ENCODE data around the gene MAMSTR. TPM values are rescaled to one million over a fixed set of nuclear protein-coding genes. Genes with fewer than 3 reads are reported as not detected.
A peak's percentile ranks its signal among the peaks of the same experiment; 100 is the strongest.

Gene MAMSTR
- total RNA-seq, 1 experiment from 2014 or later = 1.9 TPM

- Mint-ChIP-seq H3K27me3 (ENCODE audit: insufficient read depth, unreplicated experiment) (no peaks in the 10 kb centered on the region), H3K4me3 (ENCODE audit: unreplicated experiment) (peak overlapping the region; percentile 89), H3K4me1 (ENCODE audit: low read depth, unreplicated experiment) (peaks cover 35% of the 10 kb centered on the region), H3K27ac (ENCODE audit: unreplicated experiment) (no peak overlapping the region), H3K9me3 (ENCODE audit: unreplicated experiment) (no peaks in the 10 kb centered on the region), H3K36me3 (ENCODE audit: insufficient read depth, unreplicated experiment) (peaks cover 55% of the 10 kb centered on the region)
- H3K27me3 ChIP-seq (replicated peaks; ENCODE audit: control insufficient read depth, insufficient read depth, low read length) = no peaks in the 10 kb centered on the region
- no peak overlapping the region for H3K4me3 ChIP-seq (ENCODE audit: low read depth, low read length)
- DNase-seq = no peak
- intact Hi-C loops (cut with micrococcal nuclease; ENCODE audit: unreplicated experiment) = no loop called here
- H3K9me3 ChIP-seq = no peaks in the 10 kb centered on the region
- no peaks in the 10 kb centered on the region for H3K36me3 ChIP-seq (ENCODE audit: control insufficient read depth, insufficient read depth, low read length)
- BruUV-seq (replicated peaks) = no TSS peak
- H3K4me1 ChIP-seq = peaks cover 27% of the 10 kb centered on the region
- TF ChIP-seq, protein P1, sequence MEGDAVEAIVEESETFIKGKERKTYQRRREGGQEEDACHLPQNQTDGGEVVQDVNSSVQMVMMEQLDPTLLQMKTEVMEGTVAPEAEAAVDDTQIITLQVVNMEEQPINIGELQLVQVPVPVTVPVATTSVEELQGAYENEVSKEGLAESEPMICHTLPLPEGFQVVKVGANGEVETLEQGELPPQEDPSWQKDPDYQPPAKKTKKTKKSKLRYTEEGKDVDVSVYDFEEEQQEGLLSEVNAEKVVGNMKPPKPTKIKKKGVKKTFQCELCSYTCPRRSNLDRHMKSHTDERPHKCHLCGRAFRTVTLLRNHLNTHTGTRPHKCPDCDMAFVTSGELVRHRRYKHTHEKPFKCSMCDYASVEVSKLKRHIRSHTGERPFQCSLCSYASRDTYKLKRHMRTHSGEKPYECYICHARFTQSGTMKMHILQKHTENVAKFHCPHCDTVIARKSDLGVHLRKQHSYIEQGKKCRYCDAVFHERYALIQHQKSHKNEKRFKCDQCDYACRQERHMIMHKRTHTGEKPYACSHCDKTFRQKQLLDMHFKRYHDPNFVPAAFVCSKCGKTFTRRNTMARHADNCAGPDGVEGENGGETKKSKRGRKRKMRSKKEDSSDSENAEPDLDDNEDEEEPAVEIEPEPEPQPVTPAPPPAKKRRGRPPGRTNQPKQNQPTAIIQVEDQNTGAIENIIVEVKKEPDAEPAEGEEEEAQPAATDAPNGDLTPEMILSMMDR (IDR thresholded peaks at IDR 0.05; ENCODE audit: insufficient read depth in 1 of 2, low read depth in 1 of 2, low read length in 1 of 2, severe bottlenecking in 1 of 2, unreplicated experiment in 1 of 2) = no peak
- ChIA-PET POLR2A (no interaction called here), CTCF (interaction anchor here (0.6 kb wide), 1 partner anchor 22 kb away, joined by 3 read pairs; no protein-coding TSS in a partner anchor)
These were observed 31.4 kb upstream of the MAMSTR start for GRCh38 chr19:48750771-48751504.

GRCh38 chr19:48750351-48750750, 30.8 kb upstream of the MAMSTR start:
- no peaks in the 10 kb centered on the region for H3K27me3 ChIP-seq (replicated peaks; ENCODE audit: control insufficient read depth, insufficient read depth, low read length)
- H3K9me3 Mint-ChIP-seq (ENCODE audit: unreplicated experiment) = no peaks in the 10 kb centered on the region
- H3K4me1 Mint-ChIP-seq (ENCODE audit: low read depth, unreplicated experiment) = peaks cover 32% of the 10 kb centered on the region
- no TSS peak for BruUV-seq (replicated peaks)
- H3K4me1 ChIP-seq = peaks cover 22% of the 10 kb centered on the region
- no peak overlapping the region for H3K27ac Mint-ChIP-seq (ENCODE audit: unreplicated experiment)
- no peaks in the 10 kb centered on the region for H3K36me3 ChIP-seq (ENCODE audit: control insufficient read depth, insufficient read depth, low read length)
- CTCF ChIA-PET = interaction anchor here (0.6 kb wide), 1 partner anchor 22 kb away, joined by 3 read pairs; no protein-coding TSS in a partner anchor
- no peak overlapping the region for H3K4me3 ChIP-seq (ENCODE audit: low read depth, low read length)
- no peaks in the 10 kb centered on the region for H3K27me3 Mint-ChIP-seq (ENCODE audit: insufficient read depth, unreplicated experiment)
- H3K36me3 Mint-ChIP-seq (ENCODE audit: insufficient read depth, unreplicated experiment) = peaks cover 50% of the 10 kb centered on the region
- TF ChIP-seq, protein P1 (IDR thresholded peaks at IDR 0.05; ENCODE audit: insufficient read depth in 1 of 2, low read depth in 1 of 2, low read length in 1 of 2, severe bottlenecking in 1 of 2, unreplicated experiment in 1 of 2) = no peak
- no peaks in the 10 kb centered on the region for H3K9me3 ChIP-seq
- H3K4me3 Mint-ChIP-seq (ENCODE audit: unreplicated experiment) = peak overlapping the region; percentile 89
- POLR2A ChIA-PET = no interaction called here
- no peak for DNase-seq
- intact Hi-C loops (cut with micrococcal nuclease; ENCODE audit: unreplicated experiment) = no loop called here

- no peaks in the 10 kb centered on the region for H3K27me3 ChIP-seq (replicated peaks; ENCODE audit: control insufficient read depth, insufficient read depth, low read length)
- peak overlapping the region; percentile 89 for H3K4me3 Mint-ChIP-seq (ENCODE audit: unreplicated experiment)
- H3K27ac Mint-ChIP-seq (ENCODE audit: unreplicated experiment) = no peak overlapping the region
These were observed 30.2 kb upstream of the MAMSTR start for GRCh38 chr19:48749571-48750198.

More at GRCh38 chr19:48749571-48750198, 30.2 kb upstream of the MAMSTR start:
- H3K27me3 Mint-ChIP-seq (ENCODE audit: insufficient read depth, unreplicated experiment) = no peaks in the 10 kb centered on the region
- H3K4me1 Mint-ChIP-seq (ENCODE audit: low read depth, unreplicated experiment) = peaks cover 26% of the 10 kb centered on the region
- no peaks in the 10 kb centered on the region for H3K9me3 Mint-ChIP-seq (ENCODE audit: unreplicated experiment)
- peaks cover 50% of the 10 kb centered on the region for H3K36me3 Mint-ChIP-seq (ENCODE audit: insufficient read depth, unreplicated experiment)
- Histone ChIP-seq H3K4me1 (peaks cover 15% of the 10 kb centered on the region), H3K4me3 (ENCODE audit: low read depth, low read length) (no peak overlapping the region), H3K9me3 (no peaks in the 10 kb centered on the region), H3K36me3 (ENCODE audit: control insufficient read depth, insufficient read depth, low read length) (no peaks in the 10 kb centered on the region)
- no TSS peak for BruUV-seq (replicated peaks)
- no peak for DNase-seq
- TF ChIP-seq, protein P1 (IDR thresholded peaks at IDR 0.05; ENCODE audit: insufficient read depth in 1 of 2, low read depth in 1 of 2, low read length in 1 of 2, severe bottlenecking in 1 of 2, unreplicated experiment in 1 of 2) = no peak
- POLR2A ChIA-PET = no interaction called here
- CTCF ChIA-PET = no interaction called here
- intact Hi-C loops (cut with micrococcal nuclease; ENCODE audit: unreplicated experiment) = no loop called here
